Activated naive CD8-positive, alpha-beta T cell treated with anti-CD3 and anti-CD28 coated beads, Interleukin-2, amount 10 ng/mL, durations not matched to agents 7 days and 5 days (primary cell): ENCODE results near the gene SAE1. TPM values are rescaled to one million over a fixed set of nuclear protein-coding genes. Genes with fewer than 3 reads are reported as not detected.

ENCODE experiments used
- ATAC-seq: fragments of 150-1000 bp; cut with Tn5 transposase; one replicate; pipeline ENCODE4 v1.10.0; 2021; ENCODE audit warnings: low read depth, moderate library complexity
- POLR2A ChIA-PET: fragments of 350-600 bp; sonication (Branson Sonifier 250); formaldehyde crosslinking; loops from one replicate; lab custom pipeline; 2021; ENCODE audit warnings: antibody characterized with exemption; lab: Charles Lee
- DNase-seq: peaks from one replicate; pipeline ENCODE4 v3.0.0; 2021
- H3K27ac Mint-ChIP-seq: one replicate; pipeline ENCODE4 v1.8.0; 2022; ENCODE audit warnings: mild to moderate bottlenecking, mixed read lengths
- H3K27me3 Mint-ChIP-seq: one replicate; pipeline ENCODE4 v1.8.0; 2022; ENCODE audit warnings: mild to moderate bottlenecking, moderate library complexity, mixed read lengths
- H3K36me3 Mint-ChIP-seq: one replicate; pipeline ENCODE4 v1.8.0; 2021; ENCODE audit warnings: mild to moderate bottlenecking, mixed read lengths
- H3K4me1 Mint-ChIP-seq: one replicate; pipeline ENCODE4 v1.8.0; 2021; ENCODE audit warnings: mixed read lengths
- H3K4me3 Mint-ChIP-seq: one replicate; pipeline ENCODE4 v1.8.0; 2022; ENCODE audit warnings: mild to moderate bottlenecking, moderate library complexity, mixed read lengths
- H3K9me3 Mint-ChIP-seq: one replicate; pipeline ENCODE4 v1.8.0; 2021; ENCODE audit warnings: mixed read lengths
- total RNA-seq, 2 experiments: library from RNA; stranded (reverse); gene quantifications; one replicate each; pipeline ENCODE4 v1.2.3, GENCODE V29; 2021

SAE1 gene
- total RNA-seq, 2 experiments from 2014 or later: 108 to 114 TPM

DNA sequence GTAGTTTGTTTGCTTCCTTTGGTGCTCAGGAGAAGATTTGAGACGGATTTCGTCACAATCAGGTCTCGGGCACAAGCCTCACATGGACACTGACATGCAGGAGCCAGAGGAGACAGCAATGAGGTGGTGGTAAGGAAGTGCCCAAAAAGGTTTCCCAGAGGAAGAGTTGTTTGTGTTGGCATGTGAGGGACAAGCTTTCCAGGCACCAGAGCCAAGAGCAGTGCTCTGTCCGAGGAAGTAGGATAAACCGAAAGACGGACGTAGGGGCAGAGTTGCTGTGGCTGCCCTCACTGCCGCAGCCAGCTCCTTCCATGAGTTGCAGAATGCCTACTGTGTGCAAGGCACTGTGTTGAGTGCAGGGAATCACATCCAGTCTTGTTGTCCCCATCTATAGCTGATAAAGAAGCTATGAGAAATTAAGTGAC, 27.7 kb downstream of the SAE1 start:
- ATAC-seq: no peak
- H3K27me3 Mint-ChIP-seq: no peaks in the 10 kb centered on the region
- H3K9me3 Mint-ChIP-seq: no peaks in the 10 kb centered on the region
- H3K27ac Mint-ChIP-seq: peak overlapping the region; percentile 86
- H3K4me1 Mint-ChIP-seq: peaks cover 38% of the 10 kb centered on the region
- peaks cover 27% of the 10 kb centered on the region for H3K36me3 Mint-ChIP-seq
- peak; percentile 39 for DNase-seq
- POLR2A ChIA-PET: interaction anchor here (0.8 to 6.3 kb wide), 12 partner anchors 12 to 370 kb away, joined by 3 to 41 read pairs (median 10); partner anchors contain the start of genes SLC1A5 and ZC3H4
- H3K4me3 Mint-ChIP-seq: peak overlapping the region; percentile 73

DNA sequence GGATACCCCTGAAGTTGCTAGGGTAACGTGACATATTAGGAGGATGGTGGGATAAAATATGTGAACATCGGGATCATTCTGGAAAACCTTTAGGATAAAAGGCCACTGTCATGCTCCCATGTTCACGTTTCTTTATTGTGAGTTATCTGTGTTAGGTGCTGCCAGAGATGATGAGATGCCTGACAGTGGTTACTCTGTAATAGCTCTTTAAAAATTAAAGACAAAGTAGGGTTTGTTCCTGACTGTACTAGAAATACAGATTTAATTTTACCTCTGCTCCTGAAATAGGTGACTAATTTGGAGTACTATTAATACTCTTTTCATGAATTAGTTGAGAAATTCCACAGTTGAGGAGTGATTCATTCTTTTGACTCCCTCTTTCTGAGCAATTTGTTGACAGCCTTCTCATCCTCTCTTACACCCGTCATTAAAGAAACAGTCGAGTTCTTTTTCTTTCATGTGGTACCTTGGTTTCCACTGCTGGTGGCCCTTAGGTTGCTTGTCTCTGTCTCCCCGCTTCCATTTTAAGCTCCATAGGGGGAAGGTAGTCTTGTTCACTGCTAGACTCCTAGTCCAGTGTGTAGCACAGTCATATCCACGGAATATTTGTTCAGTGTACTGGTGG, 28.4 kb downstream of the SAE1 start:
- Mint-ChIP-seq H3K36me3 (peaks cover 27% of the 10 kb centered on the region), H3K4me3 (peak overlapping the region; percentile 73), H3K27me3 (no peaks in the 10 kb centered on the region), H3K27ac (peak overlapping the region; percentile 86), H3K4me1 (peaks cover 38% of the 10 kb centered on the region), H3K9me3 (no peaks in the 10 kb centered on the region)
- no peak for DNase-seq
- peak; percentile 80 for ATAC-seq
- POLR2A ChIA-PET: interaction anchor here (0.7 to 6.3 kb wide), 16 partner anchors 9 to 111 kb away, joined by 3 to 41 read pairs (median 6); partner anchors contain the start of genes CCDC9 and ZC3H4

DNA sequence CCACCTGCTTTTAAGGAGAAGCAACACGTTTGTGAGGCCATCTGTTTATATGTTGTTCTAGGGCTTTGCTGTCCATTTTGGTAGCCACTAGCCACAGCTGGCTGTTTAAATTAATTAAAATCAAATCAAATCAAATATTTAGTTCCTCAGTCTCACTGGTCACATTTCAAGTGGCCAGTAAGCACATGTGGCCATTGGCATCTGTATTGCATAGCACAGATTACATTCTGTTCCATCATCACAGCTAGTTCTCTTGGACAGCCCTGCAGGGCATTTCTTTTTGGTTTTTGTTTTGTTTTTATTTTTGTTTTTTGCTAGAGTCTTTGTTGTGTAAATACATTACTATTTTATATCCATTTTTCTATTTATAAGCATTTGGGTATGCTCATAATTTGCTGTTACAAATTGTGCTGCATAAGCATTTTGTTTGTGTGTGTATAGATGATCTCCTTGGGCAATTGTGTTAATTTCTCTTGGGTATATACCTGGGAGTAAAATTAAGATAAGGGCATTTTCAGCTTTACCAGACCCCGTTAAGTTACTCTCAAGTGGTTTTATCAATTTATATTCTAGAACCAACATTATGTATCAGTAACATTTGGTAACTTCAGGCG, 31.3 kb downstream of the SAE1 start:
- H3K4me3 Mint-ChIP-seq: no peak overlapping the region
- H3K9me3 Mint-ChIP-seq: no peaks in the 10 kb centered on the region
- ATAC-seq (no peak), DNase-seq (no peak)
- no peak overlapping the region for H3K27ac Mint-ChIP-seq
- POLR2A ChIA-PET: interaction anchor here (2.1 to 6.3 kb wide), 2 partner anchors 15 to 25 kb away, joined by 5 to 41 read pairs; no protein-coding TSS in a partner anchor
- peaks cover 18% of the 10 kb centered on the region for H3K36me3 Mint-ChIP-seq
- H3K27me3 Mint-ChIP-seq: no peaks in the 10 kb centered on the region
- peaks cover 31% of the 10 kb centered on the region for H3K4me1 Mint-ChIP-seq

DNA sequence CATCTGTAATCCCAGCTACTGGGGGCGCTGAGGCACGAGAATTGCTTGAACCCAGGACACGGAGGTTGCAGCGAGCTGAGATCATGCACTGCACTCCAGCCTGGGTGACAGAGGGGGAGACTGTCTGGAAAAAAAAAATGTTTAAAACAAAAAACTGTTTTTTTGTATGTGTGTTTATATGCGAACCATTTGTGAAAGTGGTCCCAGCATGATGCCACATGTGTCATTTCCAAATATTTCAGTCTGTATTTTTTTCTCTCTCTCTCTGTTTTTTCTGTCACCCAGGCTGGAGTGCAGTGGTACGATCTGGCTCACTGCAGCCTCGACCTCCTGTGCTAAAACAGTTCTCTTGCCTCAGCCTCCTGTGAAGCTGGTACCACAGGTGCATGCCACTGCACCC, 37.4 kb downstream of the SAE1 start:
- Mint-ChIP-seq H3K27me3 (no peaks in the 10 kb centered on the region), H3K36me3 (peaks cover 28% of the 10 kb centered on the region), H3K9me3 (no peaks in the 10 kb centered on the region), H3K4me3 (no peak overlapping the region), H3K27ac (no peak overlapping the region), H3K4me1 (peaks cover 7% of the 10 kb centered on the region)
- DNase-seq (no peak), ATAC-seq (no peak)
- POLR2A ChIA-PET: no interaction called here

DNA sequence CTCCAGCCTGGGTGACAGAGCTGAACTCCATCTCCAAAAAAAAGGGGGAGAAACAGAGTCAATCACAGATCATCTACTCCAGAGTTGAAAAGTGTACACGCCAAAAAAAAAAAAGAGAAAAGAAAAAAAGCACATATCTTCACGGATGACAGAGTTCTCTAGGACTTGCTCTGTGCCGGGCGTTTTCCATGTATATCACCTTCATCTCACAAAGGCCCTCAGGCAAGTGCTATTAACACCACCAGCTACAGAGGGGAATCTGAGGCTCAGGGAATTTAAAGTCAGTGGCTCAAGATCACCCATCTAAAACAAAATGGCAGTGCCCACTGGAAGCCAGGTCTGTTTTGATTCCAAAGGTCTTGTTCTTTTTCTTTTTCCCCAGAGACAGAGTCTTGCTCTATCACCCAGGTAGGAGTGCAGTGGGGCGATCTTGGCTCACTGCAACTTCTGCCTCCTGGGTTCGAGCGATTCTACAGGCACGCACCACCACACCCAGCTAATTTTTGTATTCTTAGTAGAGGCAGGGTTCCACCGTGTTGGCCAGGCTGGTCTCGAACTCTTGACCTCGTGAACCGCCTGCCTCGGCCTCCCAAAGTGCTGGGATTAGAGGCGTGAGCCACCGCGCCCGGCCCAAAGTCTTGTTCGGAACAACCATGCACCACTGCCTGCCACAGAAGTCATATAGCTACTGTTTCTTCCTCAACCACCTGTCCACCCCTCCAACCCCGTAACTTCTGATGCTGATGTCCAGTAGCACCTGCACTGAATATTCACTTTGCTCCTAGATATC, 42.2 kb downstream of the SAE1 start:
- Mint-ChIP-seq H3K27ac (no peak overlapping the region), H3K4me1 (peaks cover 27% of the 10 kb centered on the region), H3K9me3 (no peaks in the 10 kb centered on the region), H3K36me3 (peaks cover 42% of the 10 kb centered on the region), H3K27me3 (no peaks in the 10 kb centered on the region), H3K4me3 (no peak overlapping the region)
- no peak for ATAC-seq
- POLR2A ChIA-PET: interaction anchor here (0.6 to 1.2 kb wide), 3 partner anchors 30 to 1474 kb away, joined by 4 to 5 read pairs (median 4); no protein-coding TSS in a partner anchor
- DNase-seq: no peak

DNA sequence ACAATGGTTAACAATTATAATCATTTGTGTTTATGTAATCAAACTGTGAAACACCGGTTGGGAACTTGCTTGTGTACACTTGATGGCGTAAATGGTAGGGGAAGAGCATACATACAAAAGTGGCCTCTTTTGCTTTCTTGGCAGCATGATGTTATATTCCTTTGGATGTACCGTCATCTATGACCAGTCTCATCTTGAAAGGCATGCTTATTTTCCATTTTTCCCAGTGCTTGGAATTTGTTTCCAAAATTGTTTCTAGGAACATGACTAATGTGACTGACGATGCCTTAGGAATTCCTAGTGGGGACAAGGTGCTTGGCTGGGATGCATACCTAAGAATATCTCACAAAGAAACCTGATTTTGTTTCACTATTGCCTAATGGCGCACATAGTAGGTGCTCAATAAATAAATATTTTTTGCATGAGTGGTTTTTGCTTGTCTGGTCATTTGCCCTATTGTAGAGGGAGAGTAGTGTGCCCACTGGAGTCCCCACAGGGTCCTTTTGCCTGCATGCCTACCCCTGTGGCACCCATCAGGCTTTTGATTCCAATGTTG, 45.5 kb downstream of the SAE1 start:
- ATAC-seq: no peak
- peak overlapping the region; percentile 64 for H3K4me3 Mint-ChIP-seq
- H3K27me3 Mint-ChIP-seq: no peaks in the 10 kb centered on the region
- no peaks in the 10 kb centered on the region for H3K9me3 Mint-ChIP-seq
- H3K27ac Mint-ChIP-seq: peak overlapping the region; percentile 65
- no peak for DNase-seq
- peaks cover 44% of the 10 kb centered on the region for H3K36me3 Mint-ChIP-seq
- H3K4me1 Mint-ChIP-seq: peaks cover 36% of the 10 kb centered on the region
- POLR2A ChIA-PET: interaction anchor here (1.4 to 1.6 kb wide), 2 partner anchors 14 to 27 kb away, joined by 5 read pairs; no protein-coding TSS in a partner anchor

DNA sequence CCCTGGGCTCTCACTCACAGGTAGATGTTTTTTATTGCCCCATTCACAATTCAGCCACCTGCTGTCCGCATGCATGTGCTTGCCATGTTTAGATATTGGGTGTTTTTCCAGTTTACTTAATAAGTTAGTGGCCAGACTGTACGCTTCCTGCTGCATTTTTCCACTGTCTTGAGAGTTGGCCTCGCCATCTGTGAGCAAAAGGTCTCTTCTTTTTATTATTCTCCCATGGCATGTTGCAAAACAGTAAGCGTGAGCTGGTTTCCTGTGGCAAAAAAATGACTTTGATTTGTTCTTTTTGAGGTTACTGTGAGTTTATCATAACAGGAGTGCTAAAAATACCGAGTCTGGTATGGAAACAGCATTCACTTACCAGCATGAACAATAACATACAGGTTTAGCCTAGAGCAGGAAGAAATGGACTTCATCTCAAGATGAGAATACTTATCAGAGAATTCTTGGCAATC, 46.0 kb downstream of the SAE1 start:
- POLR2A ChIA-PET: interaction anchor here (0.7 to 1.6 kb wide), 3 partner anchors 14 to 27 kb away, joined by 5 to 7 read pairs (median 5); no protein-coding TSS in a partner anchor
- Mint-ChIP-seq H3K4me3 (peak overlapping the region; percentile 64), H3K27ac (peak overlapping the region; percentile 65), H3K4me1 (peaks cover 36% of the 10 kb centered on the region), H3K27me3 (no peaks in the 10 kb centered on the region), H3K9me3 (no peaks in the 10 kb centered on the region), H3K36me3 (peaks cover 44% of the 10 kb centered on the region)
- DNase-seq (no peak), ATAC-seq (peak; percentile 72)

DNA sequence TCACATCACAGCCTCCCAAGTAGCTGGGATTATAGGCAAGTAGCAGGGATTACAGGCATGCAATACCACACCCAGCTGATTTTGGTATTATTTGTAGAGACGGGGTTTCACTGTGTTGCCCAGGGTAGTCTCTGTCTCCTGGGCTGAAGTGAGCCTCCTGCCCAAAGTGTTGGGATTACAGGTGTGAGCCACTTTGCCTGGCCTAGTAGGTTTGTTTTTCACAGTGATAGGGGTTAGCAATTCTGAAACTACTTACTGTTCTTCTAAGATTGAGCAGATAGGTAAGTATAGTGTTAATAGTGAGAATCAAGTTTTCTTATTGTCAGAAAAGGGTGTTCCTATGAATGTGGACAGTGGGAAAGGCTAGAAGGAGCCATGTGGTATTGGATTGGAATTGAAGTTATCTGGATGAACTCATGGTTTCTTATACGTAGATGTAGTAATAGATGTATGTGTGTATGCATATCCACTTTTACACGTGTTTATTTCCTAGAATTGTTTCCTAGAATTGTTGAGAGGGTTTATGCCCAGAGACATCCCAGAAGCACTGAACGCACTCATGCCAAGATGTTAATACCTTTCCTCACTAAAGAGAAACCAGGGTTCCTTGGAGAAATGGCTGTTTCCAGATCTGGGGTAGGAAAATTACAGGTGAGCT, 49.1 kb downstream of the SAE1 start:
- POLR2A ChIA-PET: no interaction called here
- no peak overlapping the region for H3K4me3 Mint-ChIP-seq
- no peak for DNase-seq
- no peaks in the 10 kb centered on the region for H3K9me3 Mint-ChIP-seq
- no peak for ATAC-seq
- peaks cover 45% of the 10 kb centered on the region for H3K36me3 Mint-ChIP-seq
- no peaks in the 10 kb centered on the region for H3K27me3 Mint-ChIP-seq
- H3K4me1 Mint-ChIP-seq: peaks cover 57% of the 10 kb centered on the region
- peak overlapping the region; percentile 17 for H3K27ac Mint-ChIP-seq

DNA sequence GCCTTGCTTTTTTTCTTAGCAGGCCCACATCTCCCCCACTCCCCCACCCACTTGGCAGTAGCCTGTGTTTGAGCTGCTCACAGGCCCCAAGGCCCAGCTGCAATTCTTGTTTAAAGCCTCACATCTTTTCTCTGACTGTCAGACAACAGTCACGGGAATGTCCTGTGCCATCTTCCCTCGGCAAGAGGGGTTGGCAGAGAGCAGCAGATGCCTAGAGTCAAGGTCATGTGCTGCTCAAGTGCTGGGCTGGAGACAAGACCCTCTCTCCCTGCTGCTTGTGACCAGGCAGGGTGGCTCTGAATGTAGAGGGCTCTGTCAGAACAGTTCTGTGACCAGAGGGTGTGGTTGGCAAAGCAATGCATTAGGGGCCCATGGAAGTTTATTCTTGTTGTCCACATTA, 53.0 kb downstream of the SAE1 start:
- peak overlapping the region; percentile 54 for H3K27ac Mint-ChIP-seq
- DNase-seq (no peak), ATAC-seq (no peak)
- no peak overlapping the region for H3K4me3 Mint-ChIP-seq
- H3K27me3 Mint-ChIP-seq: no peaks in the 10 kb centered on the region
- peaks cover 35% of the 10 kb centered on the region for H3K36me3 Mint-ChIP-seq
- H3K4me1 Mint-ChIP-seq: peaks cover 49% of the 10 kb centered on the region
- no peaks in the 10 kb centered on the region for H3K9me3 Mint-ChIP-seq
- POLR2A ChIA-PET: interaction anchor here (0.6 kb wide), 1 partner anchor 46 kb away, joined by 5 read pairs; no protein-coding TSS in a partner anchor

DNA sequence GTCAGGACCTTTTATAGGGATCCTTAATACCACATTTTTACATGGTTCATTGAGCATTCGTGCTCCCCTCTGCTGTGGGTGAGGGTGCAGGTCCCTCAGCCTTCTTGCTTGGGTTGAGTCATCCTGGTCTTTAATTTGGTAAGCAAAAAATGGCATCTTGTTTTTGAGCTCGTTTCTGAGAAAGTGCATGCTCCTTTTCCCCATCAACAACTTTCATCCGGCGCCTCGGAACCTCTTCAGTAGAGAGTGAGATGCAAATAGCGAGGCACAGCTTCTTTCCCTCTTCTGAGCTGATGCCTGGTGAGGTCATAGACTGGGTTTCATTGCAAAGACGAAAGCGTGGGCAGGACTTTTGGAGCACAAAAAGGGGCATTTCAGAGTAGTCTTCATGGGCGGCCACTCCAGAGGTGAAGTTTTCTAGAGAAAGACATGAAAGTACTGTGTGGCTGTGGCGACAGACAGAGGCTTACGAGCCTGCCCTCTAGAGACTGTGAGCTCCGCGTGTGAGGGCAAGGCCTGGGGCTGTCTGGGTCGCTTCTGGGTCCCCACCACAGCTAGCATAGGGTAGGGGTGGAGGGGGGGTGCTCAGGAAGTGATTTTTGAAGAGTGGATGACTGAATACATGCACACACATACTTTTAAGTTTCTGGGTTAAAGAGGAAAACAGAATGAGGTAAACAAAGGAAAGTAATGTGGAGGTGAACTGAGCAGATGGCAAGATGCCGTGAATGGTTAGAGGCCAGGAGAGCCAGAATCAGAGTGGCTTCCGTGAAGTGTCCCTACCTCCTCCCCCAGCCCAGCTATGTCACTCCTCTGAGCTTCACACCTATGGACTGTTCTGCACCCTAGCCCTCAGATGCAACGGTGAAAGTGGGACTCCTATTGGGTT, 56.1 kb downstream of the SAE1 start:
- POLR2A ChIA-PET: interaction anchor here (0.5 to 3.8 kb wide), 14 partner anchors 12 to 87 kb away, joined by 3 to 41 read pairs (median 6); partner anchors contain the start of genes CCDC9, SAE1 and ZC3H4
- Mint-ChIP-seq H3K9me3 (no peaks in the 10 kb centered on the region), H3K4me3 (peak overlapping the region; percentile 81), H3K27ac (peak overlapping the region; percentile 99), H3K4me1 (peaks cover 60% of the 10 kb centered on the region), H3K27me3 (no peaks in the 10 kb centered on the region), H3K36me3 (peaks cover 40% of the 10 kb centered on the region)
- ATAC-seq: peak; percentile 81
- peak; percentile 69 for DNase-seq

DNA sequence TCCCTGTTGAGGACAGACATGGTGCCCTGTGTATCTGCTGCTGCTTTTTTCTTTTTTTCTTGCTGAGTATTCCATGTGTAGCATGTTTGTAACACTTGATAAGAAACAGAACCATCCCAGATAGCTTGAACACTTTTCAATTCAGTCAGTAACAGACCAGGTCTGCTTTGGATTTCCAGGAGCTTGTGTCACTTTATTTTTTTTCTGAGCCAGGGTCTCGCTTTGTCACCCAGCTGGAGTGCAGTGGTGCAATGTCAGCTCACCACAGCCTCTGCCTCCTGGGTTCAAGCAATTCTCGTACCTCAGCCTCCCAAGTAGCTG, 56.7 kb downstream of the SAE1 start:
- no peak for DNase-seq
- Mint-ChIP-seq H3K4me3 (peak overlapping the region; percentile 81), H3K27me3 (no peaks in the 10 kb centered on the region), H3K9me3 (no peaks in the 10 kb centered on the region), H3K27ac (peak overlapping the region; percentile 99), H3K4me1 (peaks cover 56% of the 10 kb centered on the region), H3K36me3 (peaks cover 37% of the 10 kb centered on the region)
- POLR2A ChIA-PET: interaction anchor here (0.6 to 3.8 kb wide), 11 partner anchors 9 to 69 kb away, joined by 4 to 41 read pairs (median 7); partner anchors contain the start of genes CCDC9 and SAE1
- ATAC-seq: no peak
